Ectodermal cell (in vitro differentiated cells): ENCODE results near the gene STRN4.
"Not testable (repeated sequence)": the region's sequence is repeated elsewhere in the genome, so short reads cannot be mapped to it uniquely, and the experiment has no call there.

ENCODE experiments used
- H3K27ac ChIP-seq: 2 replicates; pipeline ENCODE4 v1.7.0; 2013; ENCODE audit warnings: mild to moderate bottlenecking, low read depth, low read length; ENCODE audit not compliant: insufficient read depth, poor library complexity, severe bottlenecking
- H3K27me3 ChIP-seq: 2 replicates; pipeline ENCODE4 v1.7.0; 2013; ENCODE audit warnings: mild to moderate bottlenecking, low read length; ENCODE audit not compliant: insufficient read depth, control insufficient read depth, poor library complexity, severe bottlenecking
- H3K36me3 ChIP-seq: one replicate; pipeline ENCODE4 v1.7.0; 2013; ENCODE audit warnings: low read length; ENCODE audit not compliant: control insufficient read depth, insufficient read depth
- H3K4me1 ChIP-seq: one replicate; pipeline ENCODE4 v1.7.0; 2013; ENCODE audit warnings: low read length; ENCODE audit not compliant: control insufficient read depth, insufficient read depth
- H3K4me3 ChIP-seq: 2 replicates; pipeline ENCODE4 v1.7.0; 2013; ENCODE audit warnings: low read depth, low read length, control low read depth; ENCODE audit not compliant: insufficient read depth
- H3K9me3 ChIP-seq: 2 replicates; pipeline ENCODE4 v1.7.0; 2013; ENCODE audit warnings: mild to moderate bottlenecking, low read length, moderate library complexity; ENCODE audit not compliant: control insufficient read depth
- WGBS, 2 experiments: methylation state at CpG; one replicate each; pipeline ENCODE4 v1.1.7; 2013; ENCODE audit warnings: missing lambda C conversion rate in 2 of 2; 5-methylcytosine and 5-hydroxymethylcytosine counted together

Gene STRN4

GRCh38 chr19:46713781-46714443 lies 32.3 kb downstream of the STRN4 start:
- no peak overlapping the region for H3K27ac ChIP-seq
- H3K27me3 ChIP-seq: no peaks in the 10 kb centered on the region
- H3K4me3 ChIP-seq: peak overlapping the region; percentile 61
- peaks cover 4% of the 10 kb centered on the region for H3K36me3 ChIP-seq
- WGBS, 2 experiments: 1 to 2% methylated on average over 33 to 36 of the region's 39 CpGs
- peaks cover 14% of the 10 kb centered on the region for H3K4me1 ChIP-seq
- H3K9me3 ChIP-seq: no peaks in the 10 kb centered on the region

- H3K27ac ChIP-seq: not testable (repeated sequence)
- H3K4me1 ChIP-seq: peaks cover 14% of the 10 kb centered on the region
Measured at GRCh38 chr19:46712768-46713338, 33.4 kb downstream of the STRN4 start.

GRCh38 chr19:46710687-46711086 lies 35.6 kb downstream of the STRN4 start:
- Histone ChIP-seq H3K4me1 (peaks cover 12% of the 10 kb centered on the region), H3K36me3 (peaks cover 12% of the 10 kb centered on the region), H3K27me3 (no peaks in the 10 kb centered on the region), H3K27ac (no peak overlapping the region), H3K9me3 (no peaks in the 10 kb centered on the region), H3K4me3 (no peak overlapping the region)
- 80 to 85% methylated on average over 25 of the region's 25 CpGs for WGBS, 2 experiments

More at GRCh38 chr19:46712768-46713338, 33.4 kb downstream of the STRN4 start:
- not testable (repeated sequence) for H3K36me3 ChIP-seq, H3K9me3 ChIP-seq, H3K27me3 ChIP-seq, H3K4me3 ChIP-seq
- WGBS, 2 experiments: 89 to 93% methylated on average over 6 of the region's 6 CpGs

GRCh38 chr19:46704379-46705076 lies 41.7 kb downstream of the STRN4 start:
- H3K4me1 ChIP-seq: no peaks in the 10 kb centered on the region
- H3K9me3 ChIP-seq: no peaks in the 10 kb centered on the region
- no peaks in the 10 kb centered on the region for H3K27me3 ChIP-seq
- 53 to 57% methylated on average over 21 of the region's 21 CpGs for WGBS, 2 experiments
- peaks cover 41% of the 10 kb centered on the region for H3K36me3 ChIP-seq
- no peak overlapping the region for H3K4me3 ChIP-seq
- no peak overlapping the region for H3K27ac ChIP-seq

GRCh38 chr19:46700704-46701103 lies 45.5 kb downstream of the STRN4 start:
- H3K4me3 ChIP-seq: no peak overlapping the region
- 94 to 98% methylated on average over 13 of the region's 13 CpGs for WGBS, 2 experiments
- H3K36me3 ChIP-seq: peaks cover 36% of the 10 kb centered on the region
- H3K9me3 ChIP-seq: no peaks in the 10 kb centered on the region
- H3K4me1 ChIP-seq: peaks cover 5% of the 10 kb centered on the region
- H3K27ac ChIP-seq: no peak overlapping the region
- H3K27me3 ChIP-seq: no peaks in the 10 kb centered on the region

- Histone ChIP-seq H3K4me3 (no peak overlapping the region), H3K4me1 (peaks cover 5% of the 10 kb centered on the region), H3K36me3 (peaks cover 35% of the 10 kb centered on the region), H3K27me3 (no peaks in the 10 kb centered on the region), H3K27ac (no peak overlapping the region), H3K9me3 (no peaks in the 10 kb centered on the region)
- 94 to 95% methylated on average over 11 of the region's 11 CpGs for WGBS, 2 experiments
Measured at GRCh38 chr19:46698395-46699321, 47.6 kb downstream of the STRN4 start.

GRCh38 chr19:46697204-46697960 lies 48.9 kb downstream of the STRN4 start:
- Histone ChIP-seq H3K27ac (peak overlapping the region; percentile 63), H3K36me3 (peaks cover 39% of the 10 kb centered on the region), H3K27me3 (no peaks in the 10 kb centered on the region), H3K4me1 (peaks cover 5% of the 10 kb centered on the region), H3K4me3 (peak overlapping the region; percentile 10), H3K9me3 (no peaks in the 10 kb centered on the region)
- WGBS, 2 experiments: 8 to 10% methylated on average over 39 of the region's 39 CpGs

- Histone ChIP-seq H3K4me3 (peak overlapping the region; percentile 10), H3K9me3 (no peaks in the 10 kb centered on the region), H3K4me1 (peaks cover 5% of the 10 kb centered on the region), H3K27me3 (no peaks in the 10 kb centered on the region), H3K36me3 (peaks cover 41% of the 10 kb centered on the region), H3K27ac (no peak overlapping the region)
- WGBS, 2 experiments: 74 to 75% methylated on average over 9 of the region's 9 CpGs
Measured at GRCh38 chr19:46696866-46697203, 49.4 kb downstream of the STRN4 start.

GRCh38 chr19:46696052-46696451 lies 50.2 kb downstream of the STRN4 start:
- H3K27ac ChIP-seq: no peak overlapping the region
- H3K4me3 ChIP-seq: no peak overlapping the region
- H3K4me1 ChIP-seq: peaks cover 5% of the 10 kb centered on the region
- no peaks in the 10 kb centered on the region for H3K9me3 ChIP-seq
- H3K27me3 ChIP-seq: no peaks in the 10 kb centered on the region
- peaks cover 43% of the 10 kb centered on the region for H3K36me3 ChIP-seq
- 91 to 93% methylated on average over 10 of the region's 10 CpGs for WGBS, 2 experiments
